HG02623 (cell line): ENCODE measurements around the gene RIPK3.
"Not testable (repeated sequence)": the region's sequence is repeated elsewhere in the genome, so short reads cannot be mapped to it uniquely, and the experiment has no call there.

Experiments
- ATAC-seq: cut with Tn5 transposase; IDR thresholded peaks from one replicate; pipeline ENCODE4 v1.9.1; 2021; ENCODE audit warnings: moderate library complexity; ENCODE audit not compliant: unreplicated experiment

RIPK3 gene

GRCh38 chr14:24339284-24340151 is at the start of gene RIPK3:
Gene RIPK3, minus strand, starts transcription at chr14:24339991. Its CDS starts 165 bp downstream, at chr14:24339826.
- ATAC-seq: peak; percentile 96

DNA sequence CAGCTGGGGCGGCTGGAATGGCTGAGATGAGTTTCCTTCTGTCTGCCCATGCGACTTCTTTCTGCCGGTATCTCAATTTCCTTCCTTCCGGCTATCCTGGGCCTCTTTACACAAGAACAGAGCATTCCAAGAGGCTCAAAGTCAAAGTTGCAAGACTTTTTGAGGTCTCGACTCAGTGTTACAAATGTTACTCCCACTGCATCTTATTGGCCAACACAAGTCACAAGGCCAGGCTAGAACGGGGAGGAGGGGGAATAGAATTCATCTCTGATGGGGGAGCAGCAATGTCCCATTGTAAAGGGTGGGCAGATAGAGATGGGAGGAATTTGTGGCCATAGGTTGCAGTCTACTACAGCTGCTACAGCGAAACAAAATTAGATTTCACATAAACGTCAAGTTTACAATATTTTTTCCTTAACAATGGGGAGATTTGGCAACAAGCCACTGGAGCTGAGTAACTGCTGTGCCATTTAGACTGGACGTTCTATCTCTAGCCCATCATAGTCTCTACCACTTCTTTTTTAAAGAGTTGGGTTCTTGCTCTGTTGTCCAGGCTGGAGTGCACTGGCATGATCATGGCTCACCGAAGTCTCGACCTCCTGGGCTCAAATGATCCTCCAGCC is 49.5 kb upstream of the RIPK3 start:
- ATAC-seq: no peak

GRCh38 chr14:24388474-24389179 is 48.8 kb upstream of the RIPK3 start:
- no peak for ATAC-seq

DNA sequence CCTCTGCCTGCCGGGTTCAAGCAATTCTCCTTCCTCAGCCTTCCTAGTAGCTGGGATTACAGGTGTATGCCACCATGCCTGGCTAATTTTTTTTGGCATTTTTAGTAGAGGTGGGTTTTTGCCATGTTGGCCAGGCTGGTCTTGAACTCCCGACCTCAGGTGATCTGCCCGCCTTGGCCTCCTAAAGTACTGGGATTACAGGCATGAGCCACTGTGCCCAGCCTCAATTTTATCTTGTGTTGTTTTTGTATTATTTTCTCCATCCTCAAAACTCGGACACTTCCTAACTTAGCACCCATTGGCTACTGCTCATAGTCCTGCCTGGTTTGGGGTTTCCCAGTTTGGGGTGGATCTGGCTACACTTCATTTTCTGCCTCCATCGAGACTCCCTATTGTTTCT is 47.8 kb upstream of the RIPK3 start:
- not testable (repeated sequence) for ATAC-seq

- ATAC-seq: no peak
These were observed 47.2 kb upstream of the RIPK3 start for GRCh38 chr14:24387009-24387345.

GRCh38 chr14:24385524-24385923 is 45.7 kb upstream of the RIPK3 start:
- no peak for ATAC-seq

DNA sequence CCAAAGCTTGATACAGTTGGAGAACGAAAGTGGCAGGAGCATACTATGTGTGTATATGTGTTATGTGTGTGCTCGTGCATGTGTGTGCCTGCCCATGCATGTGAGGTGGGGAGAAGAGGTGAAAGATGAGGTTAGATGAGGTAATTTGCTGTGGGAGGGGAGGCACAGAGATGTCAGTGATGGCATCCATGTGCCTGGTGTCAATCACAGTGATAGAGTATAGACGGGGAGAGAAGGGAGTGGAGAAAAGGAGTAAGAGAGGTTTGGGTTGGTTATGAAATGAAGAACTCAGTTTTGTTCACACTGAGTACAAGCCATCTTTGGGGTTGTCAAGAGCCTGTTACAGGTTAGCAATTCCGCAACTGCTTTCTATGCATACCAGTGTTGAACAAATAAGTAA is 44.4 kb upstream of the RIPK3 start:
- ATAC-seq: no peak

DNA sequence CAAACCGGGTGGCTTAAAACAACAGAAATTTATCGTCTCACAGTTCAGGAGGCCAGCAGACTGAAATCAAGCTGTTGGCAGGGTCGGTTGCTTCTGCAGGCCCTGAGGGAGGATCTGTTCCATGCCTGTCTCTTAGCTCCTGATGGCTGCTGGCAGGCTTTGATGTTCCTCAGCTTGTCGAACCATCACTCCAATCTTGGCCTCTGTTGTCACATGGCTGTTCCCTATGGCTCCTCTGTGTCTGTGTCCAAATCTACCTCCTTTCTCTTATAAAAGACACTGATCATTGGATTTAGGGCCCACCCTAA is 42.2 kb upstream of the RIPK3 start:
- no peak for ATAC-seq

DNA sequence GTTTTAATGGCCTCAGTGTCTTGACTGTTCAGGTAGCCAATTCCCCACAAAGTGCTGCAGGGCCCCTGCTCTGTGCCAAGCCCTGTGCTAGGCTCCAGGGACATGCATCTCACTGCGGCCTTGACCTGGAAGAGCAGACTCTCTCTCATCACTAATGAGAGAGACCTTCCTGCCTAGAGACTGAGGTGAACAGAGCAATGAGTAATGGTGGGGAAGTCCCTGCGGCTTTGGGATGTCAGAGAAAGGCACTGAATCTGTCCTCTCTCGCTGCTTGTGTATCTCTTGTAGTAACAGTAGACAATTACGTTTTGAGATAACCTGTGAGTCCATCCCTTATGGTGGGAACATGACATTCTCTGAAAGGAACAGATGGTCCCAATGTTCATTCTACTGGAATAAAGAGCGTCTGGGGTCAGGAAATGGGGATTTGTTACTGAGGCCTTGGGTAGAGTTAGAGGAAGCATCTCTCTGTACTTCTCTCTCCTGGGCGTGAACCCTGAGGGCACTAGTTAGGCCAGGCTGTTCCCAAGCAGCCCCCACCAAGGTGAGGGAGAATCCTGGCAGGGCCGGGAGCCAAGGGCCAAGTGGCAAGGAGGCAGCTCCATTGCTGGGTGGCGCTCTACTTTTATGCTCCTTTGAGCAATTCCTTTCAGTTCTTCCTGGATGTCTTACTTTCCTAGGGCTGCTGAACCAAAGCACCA is 41.7 kb upstream of the RIPK3 start:
- ATAC-seq: no peak

DNA sequence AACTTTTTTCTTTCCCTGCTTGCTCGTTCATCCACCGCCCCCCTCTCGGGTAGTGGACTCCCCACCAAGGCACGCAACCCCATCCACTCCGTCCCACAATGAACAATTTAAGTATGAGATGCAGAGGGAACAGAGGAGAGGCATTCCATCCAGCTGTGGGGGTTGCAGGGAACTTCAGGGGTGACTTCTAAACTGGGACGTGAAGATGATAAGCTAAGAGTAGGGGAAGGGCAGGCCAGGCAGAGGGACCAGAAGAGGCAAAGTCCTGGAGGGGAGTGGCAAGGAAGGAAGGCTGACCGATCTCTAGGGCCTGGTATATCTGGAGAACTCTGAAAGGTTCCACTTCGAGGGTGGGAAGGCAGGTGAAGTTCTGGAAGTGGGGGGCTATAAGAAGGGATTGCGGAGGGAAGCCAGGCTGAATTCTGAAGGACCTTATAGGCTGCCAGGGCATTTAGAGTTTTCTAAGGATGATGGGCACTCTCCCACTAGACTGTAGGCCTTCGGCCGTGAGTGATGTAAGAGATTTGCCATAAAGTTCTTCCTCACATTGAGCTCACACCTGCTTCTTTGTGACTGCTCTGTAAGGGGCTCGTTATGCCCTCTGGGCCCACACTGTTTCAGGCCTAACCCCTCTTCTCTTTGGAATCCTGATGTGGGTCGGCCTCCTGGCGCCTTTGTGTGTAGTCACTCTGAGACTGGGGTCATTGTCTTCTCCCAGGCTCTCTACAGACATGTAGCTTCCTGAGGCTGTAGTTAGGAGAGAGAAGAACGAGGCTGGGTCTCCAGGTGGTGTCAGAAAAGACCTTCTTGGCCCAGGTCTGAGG is 40.3 kb upstream of the RIPK3 start:
- no peak for ATAC-seq

DNA sequence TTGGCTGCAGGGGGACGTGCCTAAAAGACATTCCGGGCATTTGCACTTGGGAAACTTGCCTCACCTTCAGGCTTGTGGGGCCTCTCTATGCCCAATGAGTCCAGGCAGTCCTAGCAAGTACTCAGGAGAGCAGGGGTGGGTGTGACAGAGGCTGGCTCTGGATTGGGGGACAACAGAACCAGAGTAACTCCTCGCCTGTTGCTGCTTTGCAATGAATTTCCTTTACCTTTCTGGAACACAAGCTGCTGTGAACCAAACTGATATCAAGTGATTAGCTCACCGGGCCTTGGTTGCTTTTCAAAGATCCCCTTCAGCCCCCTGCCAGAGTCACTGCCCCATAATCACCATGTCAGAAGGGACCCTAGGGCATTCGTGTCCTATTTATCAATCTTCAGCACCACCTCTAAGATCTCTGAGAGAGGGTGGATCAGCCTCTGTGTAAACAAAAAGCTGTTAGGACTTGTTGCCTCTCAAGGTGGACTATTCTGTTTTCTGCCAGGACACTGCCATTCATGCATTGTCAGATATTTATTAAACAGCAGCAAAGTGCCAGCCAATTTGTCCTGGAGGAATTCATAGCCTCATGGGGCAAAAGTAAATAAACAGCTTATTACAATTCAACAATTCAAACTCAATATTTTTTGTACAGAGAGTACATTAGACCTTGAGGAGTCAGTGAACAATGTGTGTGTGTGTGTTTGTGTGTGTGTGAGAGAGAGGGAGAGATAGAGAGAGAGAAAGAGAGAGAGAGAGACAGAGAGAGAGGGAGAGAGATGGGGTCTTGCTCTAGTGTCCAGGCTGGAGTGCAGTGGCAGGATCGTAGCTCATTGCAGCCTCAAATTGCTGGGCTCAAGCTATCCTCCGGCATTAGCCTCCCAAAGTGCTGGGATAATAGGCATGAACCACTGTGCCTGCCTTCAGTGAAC is 39.5 kb upstream of the RIPK3 start:
- no peak for ATAC-seq

GRCh38 chr14:24378327-24378726 is 38.5 kb upstream of the RIPK3 start:
- ATAC-seq: no peak

- ATAC-seq: no peak
These were observed 37.9 kb upstream of the RIPK3 start for GRCh38 chr14:24377657-24378056.

DNA sequence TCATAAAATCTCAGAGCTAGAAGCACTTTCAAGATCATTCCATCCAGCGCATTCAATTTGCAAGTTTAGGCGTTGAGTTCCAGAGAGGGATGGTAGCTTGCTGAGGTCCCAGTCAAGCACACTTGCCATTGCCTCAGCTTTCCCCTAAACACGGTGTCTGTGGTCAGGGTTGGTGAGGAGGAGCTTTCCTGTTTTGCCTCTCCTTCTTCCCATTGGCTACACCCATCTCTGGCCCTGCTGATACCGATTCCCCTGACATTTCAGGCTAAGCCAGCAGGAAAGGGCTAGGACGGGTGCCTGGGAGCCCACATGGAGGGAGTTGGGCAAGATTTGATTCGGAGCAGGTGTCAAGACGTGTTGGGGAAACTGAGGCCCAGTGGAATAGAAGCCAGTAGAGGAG is 37.3 kb upstream of the RIPK3 start:
- ATAC-seq: no peak

- ATAC-seq: no peak
These were observed 36.8 kb upstream of the RIPK3 start for GRCh38 chr14:24376448-24377070.

DNA sequence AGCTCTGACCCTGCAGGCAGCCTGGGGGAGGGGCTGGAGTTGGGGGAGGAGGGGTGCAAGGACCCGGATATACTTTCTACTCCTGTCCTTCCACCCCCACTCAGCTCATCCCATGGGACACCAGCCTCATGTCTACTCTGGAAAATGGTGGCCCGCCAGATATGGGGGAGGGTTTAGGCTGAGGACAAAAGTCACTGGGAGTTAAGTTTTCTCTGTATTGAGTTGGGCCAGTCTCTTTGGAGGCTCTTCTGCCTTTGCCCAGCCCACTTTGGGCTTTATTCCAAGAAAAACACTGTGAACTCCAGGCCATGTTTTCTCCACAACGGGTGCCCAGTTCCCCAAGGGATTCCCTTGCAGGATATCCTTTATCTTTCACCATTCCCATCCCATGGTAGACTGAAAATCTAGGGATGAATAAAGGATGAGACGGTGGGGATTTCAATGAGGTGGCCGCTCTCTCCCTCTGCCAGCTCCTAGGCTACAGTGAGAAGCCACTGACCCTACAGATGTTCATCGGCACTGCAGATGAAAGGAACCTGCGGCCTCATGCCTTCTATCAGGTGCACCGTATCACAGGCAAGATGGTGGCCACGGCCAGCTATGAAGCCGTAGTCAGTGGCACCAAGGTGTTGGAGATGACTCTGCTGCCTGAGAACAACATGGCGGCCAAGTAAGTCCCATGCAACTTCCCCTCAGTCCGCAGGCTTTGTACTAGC is 33.1 kb upstream of the RIPK3 start:
- ATAC-seq: no peak

DNA sequence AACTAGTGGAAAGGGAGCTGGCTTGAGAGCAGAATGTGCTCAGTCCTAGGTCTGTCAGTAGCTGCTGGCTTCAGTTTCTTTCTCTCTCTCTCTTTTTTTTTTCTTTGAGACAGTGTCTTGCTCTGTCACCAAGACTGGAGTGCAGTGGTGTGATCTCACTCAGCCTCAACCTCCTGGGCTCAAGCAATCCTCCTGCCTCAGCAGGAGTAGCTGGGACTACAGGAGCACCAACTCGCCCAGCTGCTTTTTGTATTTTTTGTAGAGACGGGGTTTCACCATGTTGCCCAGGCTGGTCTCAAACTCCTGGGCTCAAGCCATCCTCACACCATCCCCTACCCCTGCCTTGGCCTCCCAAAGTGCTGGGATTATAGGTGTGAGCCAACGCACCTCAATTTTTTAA is 31.8 kb upstream of the RIPK3 start:
- ATAC-seq: not testable (repeated sequence)

DNA sequence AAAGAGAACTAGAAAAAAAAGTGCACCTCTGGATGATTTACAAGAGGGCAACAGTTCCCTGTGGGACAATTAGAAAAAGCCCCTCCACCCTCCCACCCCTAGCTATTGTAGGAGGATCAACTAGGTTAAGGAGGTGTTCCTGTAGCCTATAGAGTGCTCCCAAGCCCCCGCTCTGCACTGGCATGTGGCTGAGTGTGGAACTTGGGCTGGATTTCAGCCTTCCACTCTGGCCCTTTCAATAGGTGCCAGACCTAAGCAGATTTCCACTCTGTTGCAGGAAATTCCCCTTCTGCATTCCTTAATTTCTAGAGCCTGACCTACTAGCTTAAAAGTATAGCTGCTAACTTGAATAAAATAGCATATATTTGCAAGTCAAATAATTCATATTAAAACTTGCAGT is 31.0 kb upstream of the RIPK3 start:
- no peak for ATAC-seq
